HL-60 (cell line): ENCODE data around the gene QRICH1.

Source experiments
- GABPA ChIP-seq: IDR thresholded peaks from 2 replicates; pipeline ENCODE4 v1.6.1; 2012; ENCODE audit warnings: low read depth
- POLR2AphosphoS5 ChIP-seq: IDR thresholded peaks from 2 replicates; pipeline ENCODE4 v1.6.1; 2012; ENCODE audit warnings: low read depth
- TF ChIP-seq, protein P1 (sequence below): IDR thresholded peaks from one replicate; pipeline ENCODE4 v1.5.1; 2011; ENCODE audit warnings: low read length, control low read depth, inconsistent platforms; ENCODE audit not compliant: insufficient read depth

DNA sequence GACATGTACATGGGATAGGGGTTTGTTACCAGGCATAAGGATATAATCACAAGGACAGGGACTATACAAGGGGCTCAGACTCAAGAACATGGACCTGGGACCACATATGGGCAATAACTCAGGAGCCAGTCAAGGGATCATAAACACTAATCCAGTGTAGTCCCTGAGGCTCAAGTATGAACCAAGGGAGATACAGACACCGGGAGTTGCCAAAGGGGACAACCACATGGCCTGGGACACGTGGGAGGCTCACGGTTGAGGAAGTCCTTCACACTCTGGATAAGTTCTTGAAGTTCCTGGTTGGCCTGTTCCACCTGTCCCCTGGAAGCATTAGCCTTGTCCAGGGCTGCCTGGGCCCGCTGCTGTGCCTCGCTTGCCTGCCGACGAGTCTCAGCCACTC, 28.6 kb upstream of the QRICH1 start:
- TF ChIP-seq, protein P1, sequence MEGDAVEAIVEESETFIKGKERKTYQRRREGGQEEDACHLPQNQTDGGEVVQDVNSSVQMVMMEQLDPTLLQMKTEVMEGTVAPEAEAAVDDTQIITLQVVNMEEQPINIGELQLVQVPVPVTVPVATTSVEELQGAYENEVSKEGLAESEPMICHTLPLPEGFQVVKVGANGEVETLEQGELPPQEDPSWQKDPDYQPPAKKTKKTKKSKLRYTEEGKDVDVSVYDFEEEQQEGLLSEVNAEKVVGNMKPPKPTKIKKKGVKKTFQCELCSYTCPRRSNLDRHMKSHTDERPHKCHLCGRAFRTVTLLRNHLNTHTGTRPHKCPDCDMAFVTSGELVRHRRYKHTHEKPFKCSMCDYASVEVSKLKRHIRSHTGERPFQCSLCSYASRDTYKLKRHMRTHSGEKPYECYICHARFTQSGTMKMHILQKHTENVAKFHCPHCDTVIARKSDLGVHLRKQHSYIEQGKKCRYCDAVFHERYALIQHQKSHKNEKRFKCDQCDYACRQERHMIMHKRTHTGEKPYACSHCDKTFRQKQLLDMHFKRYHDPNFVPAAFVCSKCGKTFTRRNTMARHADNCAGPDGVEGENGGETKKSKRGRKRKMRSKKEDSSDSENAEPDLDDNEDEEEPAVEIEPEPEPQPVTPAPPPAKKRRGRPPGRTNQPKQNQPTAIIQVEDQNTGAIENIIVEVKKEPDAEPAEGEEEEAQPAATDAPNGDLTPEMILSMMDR, result no peak
- TF ChIP-seq GABPA (no peak), POLR2AphosphoS5 (no peak)
